Testis (tissue), 3 donors: ENCODE results near the gene GALNT7. TPM values are rescaled to one million over a fixed set of nuclear protein-coding genes. Genes with fewer than 3 reads are reported as not detected.

Source experiments
- DNase-seq: peaks from one replicate; pipeline ENCODE4 v3.0.0-alpha.2; 2019
- H3K27ac ChIP-seq, 2 donors: fragments of 200-600 bp; sonication (generic); one replicate each; pipeline ENCODE4 v1.5.1; 2019
- H3K27me3 ChIP-seq: fragments of 200-600 bp; sonication (generic); one replicate; pipeline ENCODE4 v1.5.1; 2019
- H3K36me3 ChIP-seq: fragments of 200-600 bp; sonication (generic); one replicate; pipeline ENCODE4 v1.5.1; 2017; ENCODE audit warnings: low read depth; ENCODE audit errors: missing control alignments
- H3K4me1 ChIP-seq: fragments of 200-600 bp; sonication (generic); one replicate; pipeline ENCODE4 v1.5.1; 2019
- H3K4me3 ChIP-seq, 2 donors: fragments of 200-600 bp; sonication (generic); one replicate each; pipeline ENCODE4 v1.5.1; 2017 to 2019
- H3K9me3 ChIP-seq: fragments of 200-600 bp; sonication (generic); one replicate; pipeline ENCODE4 v1.5.1; 2017
- CTCF ChIP-seq, 3 experiments: fragments of 450-650 bp in 2 of 3; fragments of 200-600 bp in 1 of 3; sonication (generic) in 1 of 3; IDR thresholded peaks; one replicate each; pipeline ENCODE4 v1.5.1; 2016 to 2019; ENCODE audit warnings: antibody characterized with exemption in 3 of 3, mild to moderate bottlenecking in 2 of 3, moderate library complexity in 1 of 3
- POLR2A ChIP-seq: fragments of 450-650 bp; IDR thresholded peaks from one replicate; pipeline ENCODE4 v1.6.1; 2017; ENCODE audit warnings: antibody characterized with exemption, mild to moderate bottlenecking, moderate library complexity
- WGBS, 2 donors: methylation state at CpG; one replicate each; pipeline ENCODE4 v1.1.5; 2018; 5-methylcytosine and 5-hydroxymethylcytosine counted together
- intact Hi-C: fragments of 100-400 bp; cut with DNase I; formaldehyde crosslinking; loops from one replicate; pipeline ENCODE4 v1.15.1; 2023; ENCODE audit warnings: low total_unique reads
- polyA plus RNA-seq: library from polyadenylated mRNA; stranded (reverse); fragments of 350-450 nt; fragmentation: Illumina TruSeq; extraction: RNeasy Lipid Tissue Mini Kit (QIAGEN cat#74804); gene quantifications from one replicate; pipeline ENCODE4 v1.2.3, GENCODE V29; 2014; ENCODE audit warnings: low read depth, low replicate concordance; ENCODE audit not compliant: insufficient read depth
- total RNA-seq, 2 donors: library from RNA; depleted of rRNA; stranded (reverse); fragments of >200 nt; gene quantifications; one replicate each; pipeline ENCODE4 v1.2.3, GENCODE V29; 2016

The GALNT7 gene
- total and polyA plus RNA-seq, 3 donors from 2014 or later = 18.0 to 32.0 (median 28.8) TPM

GRCh38 chr4:173160871-173161270 is 7.7 kb upstream of the GALNT7 start:
- TF ChIP-seq POLR2A = no peak
- no peak for TF ChIP-seq CTCF (IDR thresholded peaks at IDR 0.05)
- Histone ChIP-seq H3K27me3 (no peaks in the 10 kb centered on the region), H3K27ac (no peak overlapping the region), H3K4me1 (no peaks in the 10 kb centered on the region), H3K36me3 (no peaks in the 10 kb centered on the region), H3K4me3 (no peak overlapping the region), H3K9me3 (no peaks in the 10 kb centered on the region)
- intact Hi-C loops = no loop called here
- DNase-seq = no peak
- WGBS, 2 donors = 94 to 96% methylated on average over 2 of the region's 2 CpGs

- Histone ChIP-seq H3K27me3 (no peaks in the 10 kb centered on the region), H3K36me3 (no peaks in the 10 kb centered on the region), H3K27ac (no peak overlapping the region), H3K4me1 (no peaks in the 10 kb centered on the region), H3K9me3 (no peaks in the 10 kb centered on the region), H3K4me3 (no peak overlapping the region)
- no peak for DNase-seq
- intact Hi-C loops = no loop called here
- no peak for TF ChIP-seq POLR2A
- no peak for TF ChIP-seq CTCF (IDR thresholded peaks at IDR 0.05)
Observed at GRCh38 chr4:173161311-173161710, 7.3 kb upstream of the GALNT7 start.

- H3K9me3 ChIP-seq = no peaks in the 10 kb centered on the region
- H3K27ac ChIP-seq = no peak overlapping the region
- H3K27me3 ChIP-seq = no peaks in the 10 kb centered on the region
- DNase-seq = no peak
- H3K36me3 ChIP-seq = no peaks in the 10 kb centered on the region
- intact Hi-C loops = no loop called here
- no peak overlapping the region for H3K4me3 ChIP-seq
- TF ChIP-seq CTCF (IDR thresholded peaks at IDR 0.05) = no peak
- TF ChIP-seq POLR2A = no peak
- H3K4me1 ChIP-seq = peaks cover 5% of the 10 kb centered on the region
Observed at GRCh38 chr4:173165706-173166105, 2.9 kb upstream of the GALNT7 start.

GRCh38 chr4:173166491-173166890 is 2.1 kb upstream of the GALNT7 start:
- Histone ChIP-seq H3K4me3 (no peak overlapping the region), H3K27me3 (no peaks in the 10 kb centered on the region), H3K27ac (no peak overlapping the region), H3K9me3 (no peaks in the 10 kb centered on the region), H3K4me1 (peaks cover 5% of the 10 kb centered on the region), H3K36me3 (no peaks in the 10 kb centered on the region)
- intact Hi-C loops = no loop called here
- TF ChIP-seq POLR2A (no peak), CTCF (IDR thresholded peaks at IDR 0.05) (no peak)
- DNase-seq = no peak
- WGBS, 2 donors = 89 to 94% methylated on average over 4 of the region's 4 CpGs

GRCh38 chr4:173167758-173168395 is 734 bp upstream of the GALNT7 start:
- Histone ChIP-seq H3K4me3 (peak overlapping the region; percentile 89), H3K27me3 (no peaks in the 10 kb centered on the region), H3K4me1 (peaks cover 5% of the 10 kb centered on the region), H3K36me3 (no peaks in the 10 kb centered on the region), H3K9me3 (no peaks in the 10 kb centered on the region), H3K27ac (peak overlapping the region; percentile 92 to 98)
- intact Hi-C loops = no loop called here
- peak; percentile 58 for DNase-seq
- WGBS, 2 donors = 3 to 6% methylated on average over 19 of the region's 19 CpGs
- TF ChIP-seq POLR2A (no peak), CTCF (IDR thresholded peaks at IDR 0.05) (no peak)
